ENCODE data around the gene CASP2. TPM values are rescaled to one million over a fixed set of nuclear protein-coding genes. Genes with fewer than 3 reads are reported as not detected.

CASP2 gene
- total RNA-seq, 1 donor from 2014 or later, result 39.8 TPM

- Mint-ChIP-seq H3K27ac (no peak overlapping the region), H3K36me3 (peaks cover 77% of the 10 kb centered on the region)
- H3K36me3 ChIP-seq, result peaks cover 35% of the 10 kb centered on the region
Observed at GRCh38 chr7:143304938-143305337, 16.8 kb downstream of the CASP2 start.

GRCh38 chr7:143305423-143306070 is 17.4 kb downstream of the CASP2 start:
- Histone ChIP-seq H3K27me3 (no peaks in the 10 kb centered on the region), H3K9ac (no peak overlapping the region), H3K36me3 (peaks cover 33% of the 10 kb centered on the region), H2AFZ (replicated peaks) (no peak overlapping the region), H3K4me3 (no peak overlapping the region), H4K20me1 (ENCODE audit: low read depth) (peaks cover 10% of the 10 kb centered on the region), H3F3A (ENCODE audit: low read depth) (peaks cover 6% of the 10 kb centered on the region), H3K79me2 (ENCODE audit: low read depth) (no peaks in the 10 kb centered on the region), H3K27ac (no peak overlapping the region), H3K4me2 (no peak overlapping the region), H3K4me1 (no peaks in the 10 kb centered on the region), H3K9me3 (ENCODE audit: low read depth) (no peaks in the 10 kb centered on the region)
- Mint-ChIP-seq H3K4me3 (no peak overlapping the region), H3K4me1 (no peaks in the 10 kb centered on the region), H3K27me3 (ENCODE audit: insufficient read depth, low read depth) (no peaks in the 10 kb centered on the region), H3K36me3 (peaks cover 74% of the 10 kb centered on the region), H3K27ac (no peak overlapping the region), H3K9me3 (no peaks in the 10 kb centered on the region)
- TF ChIP-seq, protein P1, sequence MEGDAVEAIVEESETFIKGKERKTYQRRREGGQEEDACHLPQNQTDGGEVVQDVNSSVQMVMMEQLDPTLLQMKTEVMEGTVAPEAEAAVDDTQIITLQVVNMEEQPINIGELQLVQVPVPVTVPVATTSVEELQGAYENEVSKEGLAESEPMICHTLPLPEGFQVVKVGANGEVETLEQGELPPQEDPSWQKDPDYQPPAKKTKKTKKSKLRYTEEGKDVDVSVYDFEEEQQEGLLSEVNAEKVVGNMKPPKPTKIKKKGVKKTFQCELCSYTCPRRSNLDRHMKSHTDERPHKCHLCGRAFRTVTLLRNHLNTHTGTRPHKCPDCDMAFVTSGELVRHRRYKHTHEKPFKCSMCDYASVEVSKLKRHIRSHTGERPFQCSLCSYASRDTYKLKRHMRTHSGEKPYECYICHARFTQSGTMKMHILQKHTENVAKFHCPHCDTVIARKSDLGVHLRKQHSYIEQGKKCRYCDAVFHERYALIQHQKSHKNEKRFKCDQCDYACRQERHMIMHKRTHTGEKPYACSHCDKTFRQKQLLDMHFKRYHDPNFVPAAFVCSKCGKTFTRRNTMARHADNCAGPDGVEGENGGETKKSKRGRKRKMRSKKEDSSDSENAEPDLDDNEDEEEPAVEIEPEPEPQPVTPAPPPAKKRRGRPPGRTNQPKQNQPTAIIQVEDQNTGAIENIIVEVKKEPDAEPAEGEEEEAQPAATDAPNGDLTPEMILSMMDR (IDR thresholded peaks at IDR 0.05), result peak; percentile 70
- no peak for TF ChIP-seq EZH2phosphoT487 (IDR thresholded peaks at IDR 0.05)
- no peak for TF ChIP-seq EZH2 (IDR thresholded peaks at IDR 0.05)
- DNase-seq (ENCODE audit: low spot score), result peak; percentile 65

More at GRCh38 chr7:143304938-143305337, 16.8 kb downstream of the CASP2 start:
- H3K27me3 ChIP-seq, result no peaks in the 10 kb centered on the region
- no peaks in the 10 kb centered on the region for H3K9me3 ChIP-seq (ENCODE audit: low read depth)
- TF ChIP-seq EZH2 (IDR thresholded peaks at IDR 0.05), result no peak
- TF ChIP-seq EZH2phosphoT487 (IDR thresholded peaks at IDR 0.05), result no peak
- TF ChIP-seq, protein P1 (IDR thresholded peaks at IDR 0.05), result no peak
- Mint-ChIP-seq H3K4me1 (no peaks in the 10 kb centered on the region), H3K9me3 (no peaks in the 10 kb centered on the region), H3K27me3 (ENCODE audit: insufficient read depth, low read depth) (no peaks in the 10 kb centered on the region), H3K4me3 (no peak overlapping the region)
- peaks cover 10% of the 10 kb centered on the region for H4K20me1 ChIP-seq (ENCODE audit: low read depth)
- H3K4me2 ChIP-seq, result no peak overlapping the region
- no peaks in the 10 kb centered on the region for H3K79me2 ChIP-seq (ENCODE audit: low read depth)
- H3F3A ChIP-seq (ENCODE audit: low read depth), result peaks cover 6% of the 10 kb centered on the region
- H2AFZ ChIP-seq (replicated peaks), result no peak overlapping the region
- no peak overlapping the region for H3K27ac ChIP-seq
- no peaks in the 10 kb centered on the region for H3K4me1 ChIP-seq
- DNase-seq (ENCODE audit: low spot score), result no peak
- H3K4me3 ChIP-seq, result no peak overlapping the region
- H3K9ac ChIP-seq, result no peak overlapping the region

GRCh38 chr7:143308632-143309031 is 20.5 kb downstream of the CASP2 start:
- H3K27me3 ChIP-seq, result no peaks in the 10 kb centered on the region
- H3K4me3 ChIP-seq, result no peak overlapping the region
- Mint-ChIP-seq H3K36me3 (peaks cover 52% of the 10 kb centered on the region), H3K4me1 (no peaks in the 10 kb centered on the region), H3K27ac (no peak overlapping the region), H3K27me3 (ENCODE audit: insufficient read depth, low read depth) (no peaks in the 10 kb centered on the region), H3K4me3 (no peak overlapping the region), H3K9me3 (no peaks in the 10 kb centered on the region)
- H3K27ac ChIP-seq, result no peak overlapping the region
- no peaks in the 10 kb centered on the region for H3K4me1 ChIP-seq
- no peak overlapping the region for H3K4me2 ChIP-seq
- no peak overlapping the region for H2AFZ ChIP-seq (replicated peaks)
- no peak overlapping the region for H3K9ac ChIP-seq
- H3F3A ChIP-seq (ENCODE audit: low read depth), result peaks cover 6% of the 10 kb centered on the region
- no peaks in the 10 kb centered on the region for H3K79me2 ChIP-seq (ENCODE audit: low read depth)
- TF ChIP-seq, protein P1 (IDR thresholded peaks at IDR 0.05), result no peak
- TF ChIP-seq EZH2 (IDR thresholded peaks at IDR 0.05) (no peak), EZH2phosphoT487 (IDR thresholded peaks at IDR 0.05) (no peak)
- DNase-seq (ENCODE audit: low spot score), result no peak
- H4K20me1 ChIP-seq (ENCODE audit: low read depth), result peaks cover 10% of the 10 kb centered on the region
- no peaks in the 10 kb centered on the region for H3K9me3 ChIP-seq (ENCODE audit: low read depth)
- H3K36me3 ChIP-seq, result peaks cover 19% of the 10 kb centered on the region

Data from neural progenitor cell (in vitro differentiated cells).